Activated T-cell treated with anti-CD3 and anti-CD28 coated beads, Interleukin-2, amount 50 U/mL, for 4 hours (primary cell): ENCODE measurements around the gene SNX3. TPM values are rescaled to one million over a fixed set of nuclear protein-coding genes. Genes with fewer than 3 reads are reported as not detected.

ENCODE experiments used
- ATAC-seq, 2 donors: fragments of 200-7000 bp; cut with Tn5 transposase; one replicate each; pipeline ENCODE4 v1.10.0; 2021
- DNase-seq: peaks from one replicate; pipeline ENCODE4 v3.0.0-alpha.2; 2020
- H3K27me3 Mint-ChIP-seq: one replicate; pipeline ENCODE4 v1.8.0; 2021; ENCODE audit warnings: low read depth, mixed read lengths
- H3K36me3 Mint-ChIP-seq: one replicate; pipeline ENCODE4 v1.8.0; 2022; ENCODE audit warnings: mixed read lengths; ENCODE audit not compliant: insufficient read depth
- H3K4me1 Mint-ChIP-seq: one replicate; pipeline ENCODE4 v1.8.0; 2021; ENCODE audit warnings: low read depth, mixed read lengths
- H3K4me3 Mint-ChIP-seq: one replicate; pipeline ENCODE4 v1.8.0; 2021; ENCODE audit warnings: mild to moderate bottlenecking, moderate library complexity, mixed read lengths
- H3K9me3 Mint-ChIP-seq: one replicate; pipeline ENCODE4 v1.8.0; 2021; ENCODE audit warnings: mixed read lengths
- total RNA-seq, 3 donors: library from RNA; stranded (reverse); gene quantifications; one replicate each; pipeline ENCODE4 v1.2.1, GENCODE V29; 2021

SNX3 gene
- total RNA-seq, 3 donors from 2014 or later = 69.8 to 70.9 (median 70.8) TPM

DNA sequence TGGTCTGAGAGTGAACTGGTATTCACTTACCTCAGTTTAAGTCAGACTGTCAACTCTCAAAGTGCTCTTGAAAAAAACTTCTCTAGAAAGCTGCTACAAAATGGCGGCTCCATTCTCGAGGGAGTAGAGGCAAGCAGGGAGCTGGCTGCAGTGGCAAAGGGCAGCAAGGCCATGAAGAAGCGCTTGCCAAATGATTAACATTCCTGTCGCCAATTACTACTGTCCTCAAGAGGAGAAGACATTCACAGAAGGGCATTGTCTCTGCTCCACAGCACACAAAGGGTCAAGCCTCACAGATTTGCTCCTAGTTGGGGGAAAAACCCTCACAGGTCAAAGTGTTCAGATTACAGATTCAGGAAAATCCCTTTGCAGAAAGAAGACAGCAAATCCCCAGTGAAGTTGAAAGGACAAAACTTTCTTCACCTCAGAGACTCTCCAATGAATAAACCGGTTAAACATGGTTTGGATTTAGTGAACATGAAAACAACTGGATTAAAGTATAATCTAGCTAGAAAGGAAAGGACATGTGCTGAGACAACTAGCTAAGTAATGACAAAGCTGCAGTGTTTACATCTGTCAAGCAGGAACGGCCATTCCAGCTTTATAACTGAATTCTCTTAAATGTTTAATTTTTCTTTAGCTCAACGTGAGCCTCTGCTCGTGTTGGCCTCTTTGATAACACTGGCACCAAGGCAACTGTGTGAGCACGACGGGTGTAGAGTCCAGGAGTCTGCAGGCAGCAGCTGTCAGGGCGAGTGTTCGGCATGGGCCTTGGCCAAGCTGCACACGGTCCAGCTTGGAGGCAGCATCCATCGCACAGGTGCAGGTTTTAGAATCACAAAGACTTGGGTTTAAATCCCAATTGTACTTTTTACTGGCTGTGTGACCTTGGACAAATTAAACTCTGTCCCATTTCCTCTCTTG lies 57.4 kb downstream of the SNX3 start:
- DNase-seq = no peak
- no peaks in the 10 kb centered on the region for H3K27me3 Mint-ChIP-seq
- ATAC-seq = no peak

DNA sequence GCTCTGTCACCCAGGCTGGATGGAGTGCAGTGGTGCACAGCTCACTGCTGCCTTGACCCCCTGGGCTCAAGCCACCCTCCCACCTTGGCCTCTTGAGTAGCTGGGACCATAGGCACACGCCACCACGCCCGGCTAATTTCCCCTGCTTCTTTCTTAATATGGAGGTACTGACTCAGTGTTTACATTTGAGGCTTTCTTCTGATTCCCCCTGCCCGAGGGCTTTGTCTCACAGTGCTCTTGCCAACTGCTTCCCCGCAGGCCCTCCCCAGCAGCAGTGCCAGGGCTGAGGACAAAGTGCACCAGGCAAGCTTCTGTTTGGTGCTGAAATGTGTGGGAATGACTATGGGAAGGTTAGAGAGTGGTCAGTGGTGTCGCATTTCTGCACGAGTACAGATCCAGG lies 60.2 kb downstream of the SNX3 start:
- DNase-seq (no peak), ATAC-seq (no peak)
- no peaks in the 10 kb centered on the region for H3K9me3 Mint-ChIP-seq
- H3K27me3 Mint-ChIP-seq = no peaks in the 10 kb centered on the region
- H3K36me3 Mint-ChIP-seq = peaks cover 5% of the 10 kb centered on the region
- H3K4me1 Mint-ChIP-seq = no peaks in the 10 kb centered on the region
- no peak overlapping the region for H3K4me3 Mint-ChIP-seq

More for the DNA sequence above, 57.4 kb downstream of the SNX3 start:
- Mint-ChIP-seq H3K9me3 (no peaks in the 10 kb centered on the region), H3K4me3 (no peak overlapping the region), H3K4me1 (no peaks in the 10 kb centered on the region), H3K36me3 (peaks cover 11% of the 10 kb centered on the region)

GRCh38 chr6:108200186-108200585 lies 60.7 kb downstream of the SNX3 start:
- H3K36me3 Mint-ChIP-seq = peaks cover 3% of the 10 kb centered on the region
- no peak for DNase-seq
- no peaks in the 10 kb centered on the region for H3K4me1 Mint-ChIP-seq
- no peak overlapping the region for H3K4me3 Mint-ChIP-seq
- H3K9me3 Mint-ChIP-seq = no peaks in the 10 kb centered on the region
- ATAC-seq = no peak
- no peaks in the 10 kb centered on the region for H3K27me3 Mint-ChIP-seq

GRCh38 chr6:108198761-108199498 lies 61.9 kb downstream of the SNX3 start:
- H3K4me1 Mint-ChIP-seq = no peaks in the 10 kb centered on the region
- peaks cover 5% of the 10 kb centered on the region for H3K27me3 Mint-ChIP-seq
- DNase-seq (no peak), ATAC-seq (no peak)
- H3K4me3 Mint-ChIP-seq = no peak overlapping the region
- H3K36me3 Mint-ChIP-seq = peaks cover 3% of the 10 kb centered on the region
- H3K9me3 Mint-ChIP-seq = no peaks in the 10 kb centered on the region

DNA sequence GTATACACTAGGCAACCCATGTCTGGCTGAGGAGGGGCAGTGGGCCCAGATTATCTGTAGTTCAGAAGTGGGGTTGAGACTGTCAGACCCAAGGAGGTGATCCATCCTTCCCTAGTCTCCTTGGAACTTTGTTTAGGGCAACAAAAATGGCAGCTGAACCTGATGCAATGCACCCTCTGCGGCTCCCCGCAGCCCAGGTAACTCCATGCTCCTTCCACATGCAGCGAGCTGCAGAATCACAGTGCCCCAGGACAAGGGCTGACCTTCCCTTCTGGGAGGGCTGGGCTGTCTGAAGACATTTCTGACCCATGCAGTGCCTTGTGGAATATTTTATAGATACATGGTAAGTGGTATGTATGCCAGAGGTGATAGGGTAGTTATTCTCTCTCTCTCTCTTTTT lies 65.6 kb downstream of the SNX3 start:
- Mint-ChIP-seq H3K27me3 (peaks cover 8% of the 10 kb centered on the region), H3K9me3 (no peaks in the 10 kb centered on the region), H3K36me3 (peaks cover 3% of the 10 kb centered on the region), H3K4me3 (no peak overlapping the region), H3K4me1 (no peaks in the 10 kb centered on the region)
- ATAC-seq = no peak
- DNase-seq = no peak

GRCh38 chr6:108194503-108194902 lies 66.3 kb downstream of the SNX3 start:
- Mint-ChIP-seq H3K36me3 (no peaks in the 10 kb centered on the region), H3K27me3 (peaks cover 10% of the 10 kb centered on the region), H3K4me1 (no peaks in the 10 kb centered on the region), H3K4me3 (no peak overlapping the region), H3K9me3 (no peaks in the 10 kb centered on the region)
- ATAC-seq (no peak), DNase-seq (no peak)

DNA sequence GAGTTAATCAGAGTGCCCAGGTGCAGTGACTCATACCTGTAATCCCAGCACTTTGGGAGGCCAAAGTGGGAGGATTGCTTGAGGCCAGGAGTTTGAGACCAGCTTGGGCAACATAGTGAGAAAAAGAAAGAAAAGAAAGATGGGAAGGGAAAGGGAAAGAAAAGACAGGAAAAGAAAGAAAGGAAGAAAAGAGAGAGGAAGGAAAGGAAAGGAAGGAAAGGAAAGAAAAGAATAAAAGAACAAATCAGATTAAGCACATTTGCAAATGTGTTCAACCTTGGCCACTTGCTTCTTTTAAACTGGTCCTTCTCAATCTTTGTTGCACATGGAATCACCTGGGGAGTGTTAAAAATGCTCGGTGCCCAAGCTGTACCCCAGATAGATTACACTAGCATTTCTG lies 67.0 kb downstream of the SNX3 start:
- Mint-ChIP-seq H3K36me3 (no peaks in the 10 kb centered on the region), H3K9me3 (no peaks in the 10 kb centered on the region), H3K4me3 (no peak overlapping the region), H3K27me3 (peaks cover 10% of the 10 kb centered on the region), H3K4me1 (no peaks in the 10 kb centered on the region)
- ATAC-seq = no peak
- no peak for DNase-seq

DNA sequence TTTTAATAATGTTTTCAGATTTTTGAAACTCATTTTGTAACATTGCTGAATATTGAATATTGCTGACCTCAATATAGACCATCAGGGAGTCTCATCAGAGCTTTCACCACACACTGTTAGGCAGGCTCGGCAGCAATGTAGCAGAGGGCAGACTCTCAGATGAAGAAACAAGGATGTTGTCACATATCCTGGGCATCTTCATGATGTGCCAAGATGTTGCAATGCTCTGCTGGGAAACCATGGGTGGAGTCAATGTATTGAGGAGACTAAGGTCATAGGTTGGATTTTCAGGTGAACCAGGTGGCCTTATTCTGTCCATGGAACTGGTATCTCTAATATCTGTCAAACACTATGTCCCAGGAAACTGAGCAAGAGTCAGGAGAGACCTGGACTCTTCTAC lies 67.7 kb downstream of the SNX3 start:
- ATAC-seq (no peak), DNase-seq (no peak)
- Mint-ChIP-seq H3K4me3 (no peak overlapping the region), H3K36me3 (no peaks in the 10 kb centered on the region), H3K9me3 (no peaks in the 10 kb centered on the region), H3K27me3 (peaks cover 10% of the 10 kb centered on the region), H3K4me1 (no peaks in the 10 kb centered on the region)

GRCh38 chr6:108187519-108187918 lies 73.3 kb downstream of the SNX3 start:
- ATAC-seq = no peak
- Mint-ChIP-seq H3K36me3 (no peaks in the 10 kb centered on the region), H3K27me3 (peaks cover 29% of the 10 kb centered on the region), H3K4me1 (no peaks in the 10 kb centered on the region), H3K9me3 (no peaks in the 10 kb centered on the region), H3K4me3 (no peak overlapping the region)
- no peak for DNase-seq

GRCh38 chr6:108186226-108186625 lies 74.6 kb downstream of the SNX3 start:
- Mint-ChIP-seq H3K9me3 (no peaks in the 10 kb centered on the region), H3K36me3 (no peaks in the 10 kb centered on the region), H3K4me3 (no peak overlapping the region), H3K4me1 (no peaks in the 10 kb centered on the region), H3K27me3 (peaks cover 35% of the 10 kb centered on the region)
- DNase-seq (no peak), ATAC-seq (no peak)

- H3K9me3 Mint-ChIP-seq = no peaks in the 10 kb centered on the region
- no peak for DNase-seq
- peaks cover 74% of the 10 kb centered on the region for H3K27me3 Mint-ChIP-seq
- H3K36me3 Mint-ChIP-seq = no peaks in the 10 kb centered on the region
- no peak overlapping the region for H3K4me3 Mint-ChIP-seq
- peaks cover 8% of the 10 kb centered on the region for H3K4me1 Mint-ChIP-seq
- ATAC-seq = no peak
Observed at GRCh38 chr6:108180776-108181175, 80.1 kb downstream of the SNX3 start.

GRCh38 chr6:108180266-108180665 lies 80.6 kb downstream of the SNX3 start:
- no peak for ATAC-seq
- Mint-ChIP-seq H3K27me3 (peaks cover 75% of the 10 kb centered on the region), H3K4me1 (peaks cover 12% of the 10 kb centered on the region), H3K36me3 (no peaks in the 10 kb centered on the region), H3K4me3 (no peak overlapping the region), H3K9me3 (no peaks in the 10 kb centered on the region)
- DNase-seq = no peak

DNA sequence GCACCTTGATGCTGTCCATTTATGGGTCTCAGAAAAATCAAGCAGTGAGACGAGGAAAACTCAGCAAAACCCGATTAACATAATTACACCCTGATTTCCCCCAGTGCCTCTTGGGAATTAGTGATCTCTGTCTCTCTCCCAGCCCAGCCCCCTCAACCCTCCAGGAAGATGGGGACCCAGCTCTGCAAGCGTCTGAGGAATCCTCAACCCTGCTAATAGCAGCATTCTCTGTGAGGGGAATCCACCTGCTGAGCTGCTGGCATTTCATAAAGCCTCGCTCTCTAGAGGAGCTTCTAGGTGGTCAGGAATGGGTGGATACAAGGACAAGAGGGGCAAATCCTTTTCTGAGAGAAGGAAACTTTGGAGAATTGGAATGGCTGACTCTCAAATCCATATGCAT lies 81.1 kb downstream of the SNX3 start:
- Mint-ChIP-seq H3K4me1 (peaks cover 17% of the 10 kb centered on the region), H3K4me3 (no peak overlapping the region), H3K36me3 (no peaks in the 10 kb centered on the region), H3K9me3 (no peaks in the 10 kb centered on the region), H3K27me3 (peaks cover 78% of the 10 kb centered on the region)
- ATAC-seq = no peak
- DNase-seq = no peak

DNA sequence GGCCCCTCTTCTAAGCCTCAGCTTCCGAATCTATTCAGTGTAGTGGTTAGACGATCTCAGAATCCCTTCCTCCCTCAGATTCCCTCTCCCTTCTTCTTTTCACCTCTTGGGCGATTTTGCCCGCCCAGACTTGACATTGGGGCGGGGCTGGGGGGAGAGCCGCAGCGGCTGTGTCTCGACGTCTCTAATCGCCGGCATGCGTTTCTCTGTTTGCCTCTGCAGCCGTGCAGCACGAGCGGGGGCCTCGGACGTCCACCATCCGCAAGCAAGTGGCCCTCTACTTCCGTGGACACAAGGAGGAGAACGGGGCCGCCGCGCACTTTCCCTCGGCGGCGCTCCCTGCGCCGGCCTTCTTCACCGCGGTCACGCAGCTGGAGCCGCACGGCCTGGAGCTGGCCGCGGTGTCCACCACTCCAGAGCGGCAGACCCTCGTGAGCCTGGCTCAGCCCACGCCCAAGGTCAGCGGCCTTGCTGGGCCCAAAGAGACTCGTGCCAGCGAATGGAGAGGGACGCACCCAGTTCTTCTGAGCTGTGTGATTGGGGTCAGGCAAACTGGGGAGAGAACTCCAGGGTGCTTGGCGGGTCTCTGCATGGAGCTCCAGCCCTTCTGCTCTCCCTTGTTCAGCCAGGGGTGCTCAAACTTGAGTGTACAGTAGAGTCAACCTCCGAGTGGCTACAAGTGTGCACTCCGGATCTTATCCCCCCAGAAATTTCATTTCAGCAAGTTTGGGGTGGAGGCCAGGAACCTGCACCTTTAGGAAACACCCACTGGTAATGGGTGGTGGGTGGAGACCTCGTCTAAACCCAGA lies 84.4 kb downstream of the SNX3 start:
- Mint-ChIP-seq H3K9me3 (no peaks in the 10 kb centered on the region), H3K27me3 (peaks cover 84% of the 10 kb centered on the region), H3K36me3 (no peaks in the 10 kb centered on the region), H3K4me3 (peak overlapping the region; percentile 16), H3K4me1 (peaks cover 20% of the 10 kb centered on the region)
- ATAC-seq (no peak), DNase-seq (no peak)
